ENCODE measurements around the gene FBP1. TPM values are rescaled to one million over a fixed set of nuclear protein-coding genes. Genes with fewer than 3 reads are reported as not detected.

FBP1 gene
- total RNA-seq, 1 donor from 2014 or later: not detected

GRCh38 chr9:94611638-94612068 is 27.7 kb downstream of the FBP1 start:
- no peak for DNase-seq (ENCODE audit: extremely low spot score, unreplicated experiment)
- H3K27ac Mint-ChIP-seq (ENCODE audit: unreplicated experiment): no peak overlapping the region
- H3K36me3 Mint-ChIP-seq (ENCODE audit: unreplicated experiment): no peaks in the 10 kb centered on the region
- no peak overlapping the region for H3K4me3 Mint-ChIP-seq (ENCODE audit: unreplicated experiment)
- no peak for TF ChIP-seq CTCF (IDR thresholded peaks at IDR 0.05)
- H3K27me3 Mint-ChIP-seq (ENCODE audit: unreplicated experiment): peaks cover 29% of the 10 kb centered on the region
- H3K4me1 Mint-ChIP-seq (ENCODE audit: unreplicated experiment): no peaks in the 10 kb centered on the region
- no peaks in the 10 kb centered on the region for H3K9me3 Mint-ChIP-seq (ENCODE audit: unreplicated experiment)

- H3K36me3 Mint-ChIP-seq (ENCODE audit: unreplicated experiment): no peaks in the 10 kb centered on the region
- H3K9me3 Mint-ChIP-seq (ENCODE audit: unreplicated experiment): no peaks in the 10 kb centered on the region
- no peak for TF ChIP-seq CTCF (IDR thresholded peaks at IDR 0.05)
- H3K27ac Mint-ChIP-seq (ENCODE audit: unreplicated experiment): no peak overlapping the region
- H3K27me3 Mint-ChIP-seq (ENCODE audit: unreplicated experiment): peaks cover 43% of the 10 kb centered on the region
- DNase-seq (ENCODE audit: extremely low spot score, unreplicated experiment): no peak
- H3K4me1 Mint-ChIP-seq (ENCODE audit: unreplicated experiment): no peaks in the 10 kb centered on the region
- H3K4me3 Mint-ChIP-seq (ENCODE audit: unreplicated experiment): no peak overlapping the region
These were observed 29.1 kb downstream of the FBP1 start for GRCh38 chr9:94610181-94610606.

GRCh38 chr9:94607423-94607691 is 32.0 kb downstream of the FBP1 start:
- Mint-ChIP-seq H3K4me3 (ENCODE audit: unreplicated experiment) (no peak overlapping the region), H3K4me1 (ENCODE audit: unreplicated experiment) (peaks cover 6% of the 10 kb centered on the region), H3K9me3 (ENCODE audit: unreplicated experiment) (no peaks in the 10 kb centered on the region), H3K27ac (ENCODE audit: unreplicated experiment) (no peak overlapping the region), H3K27me3 (ENCODE audit: unreplicated experiment) (peaks cover 63% of the 10 kb centered on the region), H3K36me3 (ENCODE audit: unreplicated experiment) (no peaks in the 10 kb centered on the region)
- DNase-seq (ENCODE audit: extremely low spot score, unreplicated experiment): no peak
- no peak for TF ChIP-seq CTCF (IDR thresholded peaks at IDR 0.05)

GRCh38 chr9:94606646-94607422 is 32.5 kb downstream of the FBP1 start:
- H3K4me3 Mint-ChIP-seq (ENCODE audit: unreplicated experiment): no peak overlapping the region
- H3K27me3 Mint-ChIP-seq (ENCODE audit: unreplicated experiment): peaks cover 59% of the 10 kb centered on the region
- no peak for TF ChIP-seq CTCF (IDR thresholded peaks at IDR 0.05)
- H3K4me1 Mint-ChIP-seq (ENCODE audit: unreplicated experiment): peaks cover 6% of the 10 kb centered on the region
- H3K36me3 Mint-ChIP-seq (ENCODE audit: unreplicated experiment): no peaks in the 10 kb centered on the region
- no peaks in the 10 kb centered on the region for H3K9me3 Mint-ChIP-seq (ENCODE audit: unreplicated experiment)
- H3K27ac Mint-ChIP-seq (ENCODE audit: unreplicated experiment): no peak overlapping the region
- DNase-seq (ENCODE audit: extremely low spot score, unreplicated experiment): no peak

- peak; percentile 88 for DNase-seq (ENCODE audit: extremely low spot score, unreplicated experiment)
- Mint-ChIP-seq H3K9me3 (ENCODE audit: unreplicated experiment) (no peaks in the 10 kb centered on the region), H3K4me1 (ENCODE audit: unreplicated experiment) (peaks cover 6% of the 10 kb centered on the region)
These were observed 35.8 kb downstream of the FBP1 start for GRCh38 chr9:94603259-94604160.

More at GRCh38 chr9:94603259-94604160, 35.8 kb downstream of the FBP1 start:
- no peak overlapping the region for H3K4me3 Mint-ChIP-seq (ENCODE audit: unreplicated experiment)
- H3K27ac Mint-ChIP-seq (ENCODE audit: unreplicated experiment): no peak overlapping the region
- TF ChIP-seq CTCF (IDR thresholded peaks at IDR 0.05): peak; percentile 77
- H3K36me3 Mint-ChIP-seq (ENCODE audit: unreplicated experiment): no peaks in the 10 kb centered on the region
- peaks cover 48% of the 10 kb centered on the region for H3K27me3 Mint-ChIP-seq (ENCODE audit: unreplicated experiment)
